Lower leg skin (tissue), 3 donors: ENCODE measurements around the gene RPL4.

Experiments
- CTCF ChIP-seq, 3 donors: fragments of 450-650 bp; IDR thresholded peaks; one replicate each; pipeline ENCODE4 v1.5.1; 2016; ENCODE audit warnings: antibody characterized with exemption in 3 of 3, mild to moderate bottlenecking in 3 of 3, moderate library complexity in 2 of 3
- POLR2A ChIP-seq, 2 donors: fragments of 450-650 bp; IDR thresholded peaks; one replicate each; pipeline ENCODE4 v1.6.1; 2016 to 2017; ENCODE audit warnings: antibody characterized with exemption in 2 of 2, mild to moderate bottlenecking in 1 of 2, moderate library complexity in 1 of 2

- no peak for TF ChIP-seq CTCF (IDR thresholded peaks at IDR 0.05)
- TF ChIP-seq POLR2A (IDR thresholded peaks at IDR 0.05), result no peak
Observed at GRCh38 chr15:66542896-66543295, 38.2 kb upstream of the RPL4 start.
